ENCODE results near the gene TOLLIP.

TOLLIP gene

GRCh38 chr11:1310772-1311468 is 1.5 kb upstream of the TOLLIP start:
- peak; percentile 75 for DNase-seq

GRCh38 chr11:1310318-1310687 is 871 bp upstream of the TOLLIP start:
- DNase-seq, result peak; percentile 27

GRCh38 chr11:1308743-1309497 is 512 bp downstream of the TOLLIP start:
- DNase-seq, result peak; percentile 23

GRCh38 chr11:1307998-1308742 is 1.3 kb downstream of the TOLLIP start:
- no peak for DNase-seq

- peak; percentile 17 for DNase-seq
These were observed 2.1 kb downstream of the TOLLIP start for GRCh38 chr11:1307163-1307870.

GRCh38 chr11:1306186-1307162 is 3.0 kb downstream of the TOLLIP start:
- DNase-seq, result no peak

- DNase-seq, result no peak
These were observed 3.9 kb downstream of the TOLLIP start for GRCh38 chr11:1305501-1306056.

GRCh38 chr11:1305063-1305495 is 4.4 kb downstream of the TOLLIP start:
- no peak for DNase-seq

GRCh38 chr11:1304380-1304779 is 5.1 kb downstream of the TOLLIP start:
- DNase-seq, result no peak

GRCh38 chr11:1303973-1304372 is 5.5 kb downstream of the TOLLIP start:
- DNase-seq, result no peak

GRCh38 chr11:1303126-1303821 is 6.2 kb downstream of the TOLLIP start:
- DNase-seq, result no peak

GRCh38 chr11:1302461-1303125 is 6.8 kb downstream of the TOLLIP start:
- no peak for DNase-seq

GRCh38 chr11:1302041-1302460 is 7.4 kb downstream of the TOLLIP start:
- no peak for DNase-seq

- no peak for DNase-seq
These were observed 8.0 kb downstream of the TOLLIP start for GRCh38 chr11:1301220-1302000.

GRCh38 chr11:1300569-1301187 is 8.8 kb downstream of the TOLLIP start:
- DNase-seq, result no peak

GRCh38 chr11:1300121-1300520 is 9.3 kb downstream of the TOLLIP start:
- DNase-seq, result no peak

- no peak for DNase-seq
These were observed 9.8 kb downstream of the TOLLIP start for GRCh38 chr11:1299621-1300020.

GRCh38 chr11:1298695-1299492 is 10.5 kb downstream of the TOLLIP start:
- peak; percentile 13 for DNase-seq

Measured in CD4-positive, alpha-beta T cell treated with Interleukin-21 for 1 hour (primary cell).